Measurements from ENCODE around the gene ROBO1.
"Not testable (repeated sequence)": the region's sequence is repeated elsewhere in the genome, so short reads cannot be mapped to it uniquely, and the experiment has no call there.

ROBO1 gene

GRCh38 chr3:79246875-79247724, 520.7 kb downstream of the ROBO1 start:
- no peak for DNase-seq (ENCODE audit: low read depth in 2 of 2)

GRCh38 chr3:79245284-79246138, 522.3 kb downstream of the ROBO1 start:
- DNase-seq (ENCODE audit: low read depth in 2 of 2): no peak

GRCh38 chr3:79236496-79236895, 531.3 kb downstream of the ROBO1 start:
- DNase-seq (ENCODE audit: low read depth in 2 of 2): no peak

- no peak for DNase-seq (ENCODE audit: low read depth in 2 of 2)
Observed at GRCh38 chr3:79233431-79234060, 534.3 kb downstream of the ROBO1 start.

GRCh38 chr3:79230266-79230665, 537.5 kb downstream of the ROBO1 start:
- DNase-seq (ENCODE audit: low read depth in 2 of 2): no peak

DNA sequence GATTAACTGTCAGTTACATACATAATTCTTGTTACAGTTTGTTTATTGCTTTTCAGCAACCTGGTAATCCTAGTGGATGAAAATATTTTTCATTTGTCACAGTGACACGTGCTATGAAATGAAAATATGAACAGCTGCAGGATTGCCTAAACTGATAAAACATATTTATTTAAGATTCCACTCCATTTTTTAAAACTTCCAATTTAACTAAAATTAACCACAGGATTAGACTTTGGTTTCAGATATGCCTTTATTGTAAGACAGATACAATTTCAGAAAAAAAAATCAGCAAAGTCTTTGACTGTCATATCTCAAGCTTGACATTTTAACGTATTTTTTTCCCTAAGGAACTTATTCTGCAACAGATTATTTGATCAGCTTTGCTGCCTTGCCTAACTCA, 550.7 kb downstream of the ROBO1 start:
- DNase-seq (ENCODE audit: low read depth in 2 of 2): no peak

GRCh38 chr3:79215286-79215685, 552.5 kb downstream of the ROBO1 start:
- DNase-seq (ENCODE audit: low read depth in 2 of 2): no peak

- DNase-seq (ENCODE audit: low read depth in 2 of 2): no peak
Observed at GRCh38 chr3:79211586-79212359, 556.0 kb downstream of the ROBO1 start.

- no peak for DNase-seq (ENCODE audit: low read depth in 2 of 2)
Observed at GRCh38 chr3:79204351-79204750, 563.4 kb downstream of the ROBO1 start.

- DNase-seq (ENCODE audit: low read depth in 2 of 2): no peak
Observed at GRCh38 chr3:79203144-79203519, 564.7 kb downstream of the ROBO1 start.

GRCh38 chr3:79202471-79203143, 565.2 kb downstream of the ROBO1 start:
- no peak for DNase-seq (ENCODE audit: low read depth in 2 of 2)

- DNase-seq (ENCODE audit: low read depth in 2 of 2): no peak
Observed at GRCh38 chr3:79200456-79200855, 567.3 kb downstream of the ROBO1 start.

GRCh38 chr3:79199966-79200365, 567.8 kb downstream of the ROBO1 start:
- no peak for DNase-seq (ENCODE audit: low read depth in 2 of 2)

DNA sequence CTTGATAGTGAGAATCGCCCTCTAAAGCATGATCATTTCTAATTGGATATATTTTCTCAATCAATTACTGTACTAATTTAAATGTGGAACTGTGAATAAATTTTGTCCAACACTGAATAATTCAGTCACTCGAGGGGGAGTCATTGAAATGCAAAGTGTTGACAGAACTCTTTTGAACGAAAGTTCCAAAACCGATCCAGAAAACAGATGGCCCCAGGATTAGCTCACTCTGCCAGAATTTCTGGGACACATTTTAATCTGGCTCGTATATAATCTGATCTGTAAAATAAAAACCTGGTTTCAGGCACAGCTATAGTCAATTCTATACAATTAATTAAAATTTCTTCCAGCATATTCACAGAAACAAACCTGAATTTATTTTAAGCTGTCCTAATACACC, 580.4 kb downstream of the ROBO1 start:
- no peak for DNase-seq (ENCODE audit: low read depth in 2 of 2)

GRCh38 chr3:79184251-79184650, 583.5 kb downstream of the ROBO1 start:
- DNase-seq (ENCODE audit: low read depth in 2 of 2): no peak

GRCh38 chr3:79183496-79183895, 584.3 kb downstream of the ROBO1 start:
- DNase-seq (ENCODE audit: low read depth in 2 of 2): no peak

DNA sequence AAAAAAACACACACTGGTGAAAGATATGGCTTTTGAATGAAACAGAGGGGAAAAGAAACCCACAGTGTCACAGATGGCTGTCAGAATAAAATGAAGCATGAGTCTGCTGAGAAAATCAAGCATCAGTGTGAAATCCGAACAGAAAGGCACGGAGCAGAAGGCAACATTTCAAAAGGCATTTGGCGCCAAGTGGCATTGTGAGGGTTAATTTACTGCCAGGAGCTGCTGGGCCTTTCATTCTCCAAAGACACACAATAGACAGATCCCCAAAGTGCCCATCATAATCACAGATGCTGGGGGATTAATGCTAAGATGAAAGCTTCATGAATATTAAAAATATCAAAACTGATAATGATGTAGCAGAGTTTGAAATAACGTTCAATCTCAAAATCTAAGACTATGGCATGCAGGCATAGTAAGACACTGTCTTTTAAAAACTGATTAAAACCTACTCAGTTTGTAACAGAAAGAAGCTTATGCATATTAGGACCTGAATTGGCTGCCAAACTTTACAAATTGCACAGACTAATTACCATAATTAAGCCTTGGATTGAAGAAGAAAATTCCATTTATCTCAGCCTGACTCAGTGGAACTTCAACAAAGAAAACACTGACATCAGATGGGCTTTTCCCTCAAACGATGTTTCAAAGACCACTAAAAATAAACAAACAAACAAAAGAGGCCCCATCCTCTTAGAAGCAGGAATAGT, 589.2 kb downstream of the ROBO1 start:
- DNase-seq (ENCODE audit: low read depth in 2 of 2): no peak

DNA sequence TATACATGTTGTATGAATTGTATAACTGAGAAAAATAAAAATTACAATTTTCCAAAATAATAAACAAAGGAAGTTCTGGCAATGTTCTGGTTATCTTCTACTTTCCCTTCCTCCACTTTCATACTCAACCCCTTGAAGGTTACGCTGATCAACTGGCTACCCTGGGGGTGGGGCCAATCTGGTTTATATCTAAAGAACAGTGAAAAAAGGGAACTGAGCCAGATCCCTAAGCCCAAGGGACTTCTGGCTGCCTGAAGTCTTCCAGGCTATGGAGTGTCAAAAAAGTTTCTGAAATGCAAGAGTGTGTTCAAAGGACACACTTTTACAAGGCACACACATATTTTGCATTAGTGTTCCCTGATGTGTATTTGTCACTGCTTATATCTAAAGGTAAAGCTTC, 591.9 kb downstream of the ROBO1 start:
- DNase-seq (ENCODE audit: low read depth in 2 of 2): no peak

GRCh38 chr3:79173259-79173658, 594.5 kb downstream of the ROBO1 start:
- not testable (repeated sequence) for DNase-seq (ENCODE audit: low read depth in 2 of 2)

GRCh38 chr3:79172241-79172640, 595.6 kb downstream of the ROBO1 start:
- DNase-seq (ENCODE audit: low read depth in 2 of 2): no peak
